ENCODE measurements around the gene SLX9. TPM values are rescaled to one million over a fixed set of nuclear protein-coding genes. Genes with fewer than 3 reads are reported as not detected.
"Not testable (repeated sequence)": the region's sequence is repeated elsewhere in the genome, so short reads cannot be mapped to it uniquely, and the experiment has no call there.

Gene SLX9
- total RNA-seq, 1 experiment from 2014 or later: 21.7 TPM

GRCh38 chr21:45017039-45017960 is 77.5 kb downstream of the SLX9 start:
- DNase-seq (ENCODE audit: low spot score): no peak

GRCh38 chr21:45018131-45019075 is 78.6 kb downstream of the SLX9 start:
- no peak for DNase-seq (ENCODE audit: low spot score)

DNA sequence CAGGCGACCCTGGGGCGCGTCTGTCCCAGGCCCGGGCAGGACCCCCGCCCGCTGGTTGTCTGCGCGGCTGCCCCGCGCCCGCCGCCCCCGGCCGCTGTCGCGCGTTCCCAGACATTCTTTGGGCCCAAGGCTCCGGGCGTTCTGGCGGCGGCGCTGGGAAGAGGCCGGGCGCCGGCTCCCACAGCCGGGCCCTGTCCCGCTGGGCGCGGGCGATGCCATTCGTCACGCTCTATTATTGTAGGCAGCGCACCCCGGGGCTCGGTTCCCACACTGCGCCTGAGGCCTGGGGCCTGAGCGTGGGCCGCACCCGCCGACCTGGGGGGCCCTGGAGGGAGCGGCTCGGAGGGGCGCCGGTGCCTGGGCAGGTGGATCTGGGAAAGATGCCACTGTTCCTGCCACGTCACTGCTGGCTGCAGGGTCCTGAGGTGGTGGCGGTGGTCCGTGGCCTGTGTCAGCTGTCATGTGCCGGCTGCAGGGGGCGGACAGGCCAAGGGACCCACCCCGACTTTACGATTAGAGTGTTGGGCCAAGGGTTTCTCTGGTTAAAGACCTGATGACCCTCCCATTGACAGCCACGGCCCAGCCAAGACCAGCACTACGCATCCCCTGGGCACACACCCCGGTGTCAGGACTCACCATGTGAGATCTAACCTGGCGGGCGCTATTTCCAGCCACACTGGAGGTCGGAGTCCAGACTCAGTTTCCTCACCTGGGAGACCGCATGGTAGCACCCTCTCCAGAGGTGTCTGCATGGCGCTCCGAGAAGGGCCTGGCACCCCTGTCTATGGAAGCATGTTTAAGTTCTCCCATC is 79.5 kb downstream of the SLX9 start:
- DNase-seq (ENCODE audit: low spot score): no peak

GRCh38 chr21:45019887-45020537 is 80.2 kb downstream of the SLX9 start:
- DNase-seq (ENCODE audit: low spot score): no peak

GRCh38 chr21:45020629-45021427 is 81.0 kb downstream of the SLX9 start:
- no peak for DNase-seq (ENCODE audit: low spot score)

DNA sequence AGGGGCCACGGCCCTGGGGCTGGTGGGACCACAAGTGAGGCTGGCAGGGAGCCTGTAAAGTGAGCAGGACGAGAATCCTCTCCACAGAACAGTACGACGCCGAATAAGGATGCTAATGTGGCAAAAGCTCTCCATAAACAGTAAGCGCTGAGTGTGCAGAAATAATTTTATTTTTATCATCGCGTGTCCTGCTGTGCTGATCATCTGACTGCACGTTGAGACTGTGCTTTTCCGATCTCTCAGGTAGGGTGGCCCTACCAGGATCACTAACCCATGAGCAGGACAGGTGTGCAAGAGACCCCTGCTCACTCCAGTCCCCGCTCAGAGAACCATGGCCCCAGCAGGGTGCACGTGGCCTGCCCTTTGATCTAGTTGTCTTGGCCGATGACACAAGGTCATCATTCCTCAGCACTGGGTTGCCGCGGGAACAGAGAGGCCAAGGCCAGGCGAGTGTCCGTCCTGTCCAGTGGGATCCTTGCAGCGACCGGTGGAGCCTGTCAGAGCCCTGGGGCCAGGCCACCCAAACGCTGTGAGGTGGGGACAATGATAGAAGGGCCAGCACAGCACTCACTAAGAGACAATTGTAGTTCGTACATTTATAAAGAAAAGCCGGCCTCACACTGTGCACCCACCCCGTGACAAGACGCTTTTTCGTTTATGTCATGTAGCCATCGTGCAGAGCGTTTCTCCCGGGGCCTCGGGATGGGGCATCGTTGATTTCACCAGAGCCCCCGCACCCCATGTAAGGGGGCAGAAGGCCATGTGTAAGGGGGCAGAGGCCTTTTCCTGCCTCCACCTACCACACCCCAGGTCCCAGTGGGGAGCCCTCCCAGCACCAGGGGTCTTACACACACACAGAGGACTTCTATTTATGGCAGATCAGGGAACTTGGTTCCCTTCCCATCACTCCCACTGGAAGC is 81.9 kb downstream of the SLX9 start:
- no peak for DNase-seq (ENCODE audit: low spot score)

DNA sequence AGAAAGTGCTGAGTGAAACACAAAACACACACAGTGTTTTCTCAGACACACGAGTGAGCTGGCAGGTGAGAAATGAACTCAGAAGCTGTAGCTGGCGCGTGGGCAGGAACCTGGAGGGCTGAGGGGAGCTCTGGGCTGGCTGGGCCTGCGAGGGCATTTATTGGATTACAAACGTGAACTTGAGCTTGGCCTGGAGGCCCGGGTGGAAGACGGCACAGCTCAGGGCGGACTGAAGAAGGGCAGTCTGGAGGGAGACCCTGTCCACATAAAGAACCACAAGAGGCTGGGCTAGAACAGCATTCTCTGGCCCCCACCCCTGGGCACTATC is 82.5 kb downstream of the SLX9 start:
- no peak for DNase-seq (ENCODE audit: low spot score)

DNA sequence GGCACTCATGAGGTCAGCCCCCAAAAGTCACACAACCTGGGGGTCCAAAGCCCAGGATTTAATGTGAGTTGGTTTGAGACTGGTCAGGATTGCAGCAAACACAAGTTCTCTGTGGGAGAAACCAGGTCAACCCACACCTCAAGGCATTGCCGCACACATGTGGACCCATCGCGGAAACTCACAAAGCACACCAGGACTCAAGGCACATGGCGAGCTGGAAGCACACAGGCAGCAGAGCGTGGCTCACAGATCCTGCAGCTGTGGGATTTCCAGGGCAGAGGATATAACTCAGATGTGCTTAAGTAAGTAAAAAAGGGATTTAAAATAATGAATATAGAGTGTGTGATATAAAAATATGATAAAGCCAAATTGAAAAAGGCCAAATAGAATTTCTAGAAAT is 82.9 kb downstream of the SLX9 start:
- DNase-seq (ENCODE audit: low spot score): no peak

- not testable (repeated sequence) for DNase-seq (ENCODE audit: low spot score)
These were observed 84.7 kb downstream of the SLX9 start for GRCh38 chr21:45024516-45024915.

DNA sequence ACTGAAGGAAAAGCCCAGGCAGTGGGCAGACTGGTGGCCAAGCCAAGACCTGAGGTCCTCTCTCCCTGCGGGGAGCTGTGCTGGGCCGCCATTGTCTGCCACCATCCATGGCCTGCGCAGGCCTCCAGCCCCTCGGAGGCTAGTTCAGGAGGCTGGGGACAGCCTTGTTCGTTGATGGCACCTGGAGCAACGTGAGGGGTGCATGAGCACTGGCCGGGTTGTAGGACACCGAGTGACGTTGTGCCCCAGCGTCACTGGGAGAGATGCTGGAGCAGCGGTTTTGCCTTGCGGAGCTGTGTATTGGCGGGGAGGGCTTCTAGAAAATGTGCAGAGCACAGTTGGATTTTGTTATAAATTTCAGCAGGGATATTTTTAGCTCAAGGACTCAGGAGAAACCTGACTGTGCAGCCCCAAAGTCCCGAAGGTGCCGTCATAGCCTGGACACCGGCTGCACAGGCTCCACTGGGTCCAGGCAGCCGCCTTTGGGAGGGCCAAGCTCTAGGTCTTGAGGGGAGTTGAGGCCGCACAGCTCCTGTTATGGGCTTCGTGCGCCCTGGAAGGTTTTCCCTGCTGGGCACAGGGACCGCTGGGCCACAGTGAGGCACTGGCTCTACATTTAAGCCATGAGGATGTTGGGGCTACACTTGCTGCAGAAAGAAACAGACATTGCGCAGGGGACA is 86.4 kb downstream of the SLX9 start:
- no peak for DNase-seq (ENCODE audit: low spot score)

Other genes starting within 250 kb of the SLX9 start
- not detected in 2 replicates for gene KRTAP10-12, start 242.9 kb upstream of the SLX9 start, total RNA-seq (2014; rRNA removed; shearing (Covaris generic))
- gene TSPEAR, start 228.5 kb upstream of the SLX9 start, total RNA-seq (2014; rRNA removed; shearing (Covaris generic)): 0.08 TPM in 1 of 2 replicates, not detected in the other
- gene UBE2G2, start 138.2 kb upstream of the SLX9 start, total RNA-seq (2014; rRNA removed; shearing (Covaris generic)): 55.6 and 68.9 TPM in 2 replicates
- gene SUMO3, start 122.0 kb upstream of the SLX9 start, total RNA-seq (2014; rRNA removed; shearing (Covaris generic)): 155 and 177 TPM in 2 replicates
- gene PTTG1IP, start 66.3 kb upstream of the SLX9 start, total RNA-seq (2014; rRNA removed; shearing (Covaris generic)): 239 and 246 TPM in 2 replicates
- gene ITGB2, start 19.1 kb upstream of the SLX9 start, total RNA-seq (2014; rRNA removed; shearing (Covaris generic)): 0.91 and 1.9 TPM in 2 replicates
- 5.5 and 10.2 TPM in 2 replicates for gene ADARB1, start 134.6 kb downstream of the SLX9 start, total RNA-seq (2014; rRNA removed; shearing (Covaris generic))

Measured in H4 (cell line).